ENCODE measurements around the gene DIAPH3.

DNA sequence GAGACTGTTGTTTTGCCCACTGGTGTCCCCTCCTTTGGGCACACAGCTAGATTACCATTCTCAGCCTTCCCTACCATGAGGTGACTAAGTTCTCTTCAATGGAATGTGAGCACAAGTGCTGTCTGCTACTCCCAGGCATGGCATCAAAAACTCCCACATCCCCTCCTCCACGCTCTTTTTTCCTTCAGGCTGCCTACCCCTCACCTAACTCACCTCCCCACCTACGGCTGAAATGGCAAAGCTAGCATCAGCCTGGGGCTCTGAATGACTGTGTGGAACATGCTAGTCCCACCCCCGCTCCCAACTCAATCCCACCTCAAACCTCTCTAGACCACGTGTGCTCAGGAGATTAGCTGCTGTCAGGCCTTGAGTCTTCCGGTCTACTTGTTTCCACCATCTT is 512.2 kb downstream of the DIAPH3 start:
- no peak for TF ChIP-seq MAFK (IDR thresholded peaks at IDR 0.05; ENCODE audit: low read depth, low read length)
- TF ChIP-seq JUN (IDR thresholded peaks at IDR 0.05; ENCODE audit: low read depth, low read length): no peak

Data from H1 (cell line).